Measurements from ENCODE around the gene ZNF396.

Gene ZNF396

GRCh38 chr18:35334212-35334611 is 42.9 kb downstream of the ZNF396 start:
- no peak for DNase-seq

GRCh38 chr18:35331367-35332087 is 45.6 kb downstream of the ZNF396 start:
- no peak for DNase-seq

- no peak for DNase-seq
These were observed 48.3 kb downstream of the ZNF396 start for GRCh38 chr18:35328868-35329267.

- no peak for DNase-seq
These were observed 50.3 kb downstream of the ZNF396 start for GRCh38 chr18:35326695-35327387.

- no peak for DNase-seq
These were observed 52.0 kb downstream of the ZNF396 start for GRCh38 chr18:35324926-35325655.

- DNase-seq, result no peak
These were observed 54.4 kb downstream of the ZNF396 start for GRCh38 chr18:35322486-35323458.

Data from stimulated activated CD4-positive, alpha-beta T cell treated with anti-CD3 and anti-CD28 coated beads, Interleukin-4, amount 100 ng/mL, for 24 hours (primary cell).